GM12878 (cell line): ENCODE results near the gene FBXO5. TPM values are rescaled to one million over a fixed set of nuclear protein-coding genes. Genes with fewer than 3 reads are reported as not detected.

Experiments used
- ATAC-seq: fragments of 200-7000 bp; cut with Tn5 transposase; 3 replicates; pipeline ENCODE4 v1.9.1; 2020; ENCODE audit warnings: mild to moderate bottlenecking, moderate library complexity
- BruUV-seq: library from RNA; stranded (reverse); fragments of 400-500 nt; replicated peaks from 2 replicates; lab custom pipeline; 2021; lab: Mats Ljungman, UMichigan
- CTCF ChIA-PET: fragments of 300-600 bp; sonication (Branson Sonifier 250); formaldehyde crosslinking; extraction: SDS; loops from one replicate; lab custom pipeline; 2021; ENCODE audit warnings: inconsistent platforms; lab: Yijun Ruan, JAX
- POLR2A ChIA-PET: fragments of 350-600 bp; formaldehyde crosslinking; extraction: SDS; loops from one replicate; lab custom pipeline; 2021; ENCODE audit warnings: inconsistent platforms; lab: Charles Lee
- RAD21 ChIA-PET: fragments of 300-600 bp; sonication (Branson Sonifier 250); formaldehyde crosslinking; loops from one replicate; lab custom pipeline; 2023; ENCODE audit warnings: antibody characterized with exemption; ENCODE audit not compliant: unreplicated experiment; lab: Charles Lee
- SMC1A ChIA-PET: fragments of 300-600 bp; sonication (Branson Sonifier 250); formaldehyde crosslinking; loops from one replicate; lab custom pipeline; 2023; ENCODE audit not compliant: unreplicated experiment, uncharacterized antibody; lab: Charles Lee
- DNase-seq: peaks from one replicate; pipeline ENCODE4 v3.0.0-alpha.2; 2011; ENCODE audit warnings: low read depth, low spot score
- FAIRE-seq: peaks from 3 replicates; lab custom pipeline; 2011; peaks lifted over from hg19 to GRCh38; lab: Jason Lieb, UNC
- H2AFZ ChIP-seq: 2 replicates; pipeline ENCODE4 v1.6.0; 2011; ENCODE audit warnings: low read depth, low read length, control low read depth; ENCODE audit not compliant: control insufficient read depth
- H3K27ac ChIP-seq: 2 replicates; pipeline ENCODE4 v1.5.1; 2011; ENCODE audit warnings: control low read depth; ENCODE audit not compliant: control insufficient read depth, insufficient read depth
- H3K27me3 ChIP-seq, 2 experiments: replicated peaks in 1 of 2; 2 replicates each; pipeline versions ENCODE4 v1.6.0 to v1.6.1; 2011; ENCODE audit warnings: low read length in 1 of 2; ENCODE audit not compliant: control insufficient read depth in 2 of 2, insufficient read depth in 2 of 2
- H3K36me3 ChIP-seq, 2 experiments: 2 replicates each; pipeline ENCODE4 v1.5.1; 2011; ENCODE audit warnings: low read length in 1 of 2; ENCODE audit not compliant: control insufficient read depth in 2 of 2, insufficient read depth in 2 of 2
- H3K4me1 ChIP-seq: 2 replicates; pipeline ENCODE4 v1.6.1; 2011; ENCODE audit warnings: mild to moderate bottlenecking, low read length, moderate library complexity, mixed read lengths; ENCODE audit not compliant: control insufficient read depth, insufficient read depth
- H3K4me2 ChIP-seq: 2 replicates; pipeline ENCODE4 v1.6.0; 2011; ENCODE audit warnings: control low read depth; ENCODE audit not compliant: control insufficient read depth, insufficient read depth
- H3K4me3 ChIP-seq: fragments of 200-600 bp; sonication (generic); 2 replicates; pipeline ENCODE4 v1.5.1; 2016
- H3K79me2 ChIP-seq: 2 replicates; pipeline ENCODE4 v1.6.0; 2011; ENCODE audit warnings: low read length; ENCODE audit not compliant: control insufficient read depth, insufficient read depth
- H3K9ac ChIP-seq: 2 replicates; pipeline ENCODE4 v1.8.0; 2011; ENCODE audit warnings: low read length, control low read depth, mixed read lengths; ENCODE audit not compliant: control insufficient read depth, insufficient read depth
- H3K9me3 ChIP-seq: replicated peaks from 3 replicates; pipeline ENCODE4 v1.5.1; 2011; ENCODE audit warnings: mild to moderate bottlenecking, low read length; ENCODE audit not compliant: control insufficient read depth, insufficient read depth
- H4K20me1 ChIP-seq: 2 replicates; pipeline ENCODE4 v1.6.0; 2011; ENCODE audit not compliant: control insufficient read depth, insufficient read depth
- BACH1 ChIP-seq: fragments of 450-650 bp; IDR thresholded peaks from 2 replicates; pipeline ENCODE4 v1.6.1; 2017; ENCODE audit warnings: mild to moderate bottlenecking, borderline replicate concordance
- CHD1 ChIP-seq: IDR thresholded peaks from 2 replicates; pipeline ENCODE4 v1.6.1; 2012; ENCODE audit warnings: low read depth, low read length, improper control_type of control experiment
- E4F1 ChIP-seq: fragments of 450-650 bp; IDR thresholded peaks from 2 replicates; pipeline ENCODE4 v1.6.1; 2018; ENCODE audit warnings: borderline replicate concordance, mild to moderate bottlenecking; ENCODE audit not compliant: partially characterized antibody
- KDM1A ChIP-seq: fragments of 200-600 bp; sonication (generic); IDR thresholded peaks from 2 replicates; pipeline ENCODE4 v1.6.1; 2016; ENCODE audit warnings: borderline replicate concordance
- MEF2A ChIP-seq: IDR thresholded peaks from 2 replicates; pipeline ENCODE4 v1.6.1; 2011; ENCODE audit warnings: low read depth, mild to moderate bottlenecking, low read length, moderate library complexity; ENCODE audit not compliant: insufficient read depth
- MLLT1 ChIP-seq: fragments of 450-650 bp; IDR thresholded peaks from 2 replicates; pipeline ENCODE4 v1.6.1; 2016; ENCODE audit warnings: mild to moderate bottlenecking
- MTA2 ChIP-seq: fragments of 450-650 bp; IDR thresholded peaks from 2 replicates; pipeline ENCODE4 v1.6.1; 2016; ENCODE audit warnings: low read depth, mild to moderate bottlenecking, moderate library complexity
- NKRF ChIP-seq: fragments of 450-650 bp; conservative IDR thresholded peaks from 2 replicates; pipeline ENCODE4 v1.6.1; 2017; ENCODE audit warnings: mild to moderate bottlenecking, moderate library complexity
- SKIL ChIP-seq: fragments of 450-650 bp; IDR thresholded peaks from 2 replicates; pipeline ENCODE4 v1.6.1; 2017; ENCODE audit warnings: mild to moderate bottlenecking, low read depth, inconsistent platforms; ENCODE audit not compliant: poor library complexity, severe bottlenecking
- SMAD5 ChIP-seq: IDR thresholded peaks from 2 replicates; pipeline ENCODE4 v1.6.1; 2016; ENCODE audit warnings: antibody characterized with exemption, low read depth
- SRF ChIP-seq, 2 experiments: IDR thresholded peaks; 2 replicates each; pipeline ENCODE4 v1.6.1; 2011; ENCODE audit warnings: low read depth in 2 of 2, low read length in 2 of 2, mild to moderate bottlenecking in 1 of 2, moderate library complexity in 1 of 2
- ZNF217 ChIP-seq: fragments of 450-650 bp; IDR thresholded peaks from 2 replicates; pipeline ENCODE4 v1.6.1; 2017; ENCODE audit warnings: antibody characterized with exemption, mild to moderate bottlenecking
- ZNF274 ChIP-seq: IDR thresholded peaks from one replicate; pipeline ENCODE4 v1.8.0; 2011; ENCODE audit not compliant: insufficient read length, insufficient read depth
- WGBS: methylation state at CpG from one replicate; pipeline ENCODE4 v1.1.6; 2016; ENCODE audit warnings: low lambda C conversion rate; ENCODE audit not compliant: insufficient replicate concordance, insufficient coverage; ENCODE audit errors: missing lambda C conversion rate; 5-methylcytosine and 5-hydroxymethylcytosine counted together
- in situ Hi-C: fragments of 300-500 bp; cut with MboI; formaldehyde crosslinking; loops from 9 replicates; pipeline ENCODE4 v1.14.3; 2018; ENCODE audit warnings: mixed read lengths
- intact Hi-C: fragments of 100-400 bp; cut with micrococcal nuclease; formaldehyde crosslinking; loops from one replicate; pipeline ENCODE4 v1.14.2; 2022; ENCODE audit not compliant: unreplicated experiment
- polyA plus RNA-seq, 11 experiments: library from polyadenylated mRNA; depleted of rRNA in 4 of 11; unstranded in 6 of 11; stranded (reverse) in 5 of 11; fragments of >200 nt; fragmentation: Nextera tagmentation in 4 of 11; fragmentation: Illumina TruSeq in 1 of 11; extraction: Ambion mirVana in 4 of 11; extraction: Trizol in 1 of 11; gene quantifications; 1 replicate in 1 of 11; 2 replicates in 10 of 11; pipeline versions ENCODE4 v1.2.1 to v1.2.3, GENCODE V29; 2011 to 2016; ENCODE audit warnings: inconsistent platforms in 2 of 11, missing spikeins in 2 of 11, low read depth in 1 of 11
- total RNA-seq, 4 experiments: library from RNA; depleted of rRNA in 3 of 4; stranded (reverse); fragments of >200 nt in 3 of 4; fragmentation: Illumina TruSeq in 1 of 4; extraction: Trizol in 1 of 4; gene quantifications; 2 replicates each; pipeline versions ENCODE4 v1.2.1 to v1.2.3, GENCODE V29; 2013 to 2021
- TF ChIP-seq, protein P1 (sequence below): fragments of 450-650 bp; IDR thresholded peaks from 2 replicates; pipeline ENCODE4 v1.6.1; 2017; ENCODE audit warnings: mild to moderate bottlenecking

The FBXO5 gene
- total and polyA plus RNA-seq, 10 of the 15 experiments (the other 5 are each of a cell fraction or from before 2014, with no cell fraction given): 13.6 to 62.2 (median 37.7) TPM

- in situ Hi-C loops (no loop called here), intact Hi-C loops (no loop called here)
- no peaks in the 10 kb centered on the region for H3K36me3 ChIP-seq
- no TSS peak for BruUV-seq
- H3K4me1 ChIP-seq: no peaks in the 10 kb centered on the region
- ATAC-seq: no peak
- CTCF ChIA-PET: interaction anchor here (0.7 kb wide), 1 partner anchor 239 kb away, joined by 5 read pairs; no protein-coding TSS in a partner anchor
- WGBS: 55% methylated on average over 4 of the region's 4 CpGs
- H3K27ac ChIP-seq: no peak overlapping the region
- FAIRE-seq: no peak
- no peaks in the 10 kb centered on the region for H3K9me3 ChIP-seq
- POLR2A ChIA-PET: no interaction called here
- H3K79me2 ChIP-seq: no peaks in the 10 kb centered on the region
- H3K4me2 ChIP-seq: no peak overlapping the region
- SMC1A ChIA-PET: no interaction called here
- H3K27me3 ChIP-seq: no peaks in the 10 kb centered on the region; a peak in 1 of 4 replicates
- H4K20me1 ChIP-seq: no peaks in the 10 kb centered on the region
- H2AFZ ChIP-seq: no peak overlapping the region
- no peak for DNase-seq
- no peak overlapping the region for H3K4me3 ChIP-seq
- RAD21 ChIA-PET: no interaction called here
- H3K9ac ChIP-seq: no peak overlapping the region
- TF ChIP-seq ZNF274 (no peak), ZNF217 (no peak), MEF2A (no peak), SRF (IDR thresholded peaks at IDR 0.05; ENCODE audit: low read depth in 2 of 2, low read length in 2 of 2) (no peak), CHD1 (no peak), NKRF (no peak), SKIL (no peak), MTA2 (no peak), BACH1 (no peak), E4F1 (no peak), KDM1A (no peak), SMAD5 (no peak), MLLT1 (no peak)
- TF ChIP-seq, protein P1, sequence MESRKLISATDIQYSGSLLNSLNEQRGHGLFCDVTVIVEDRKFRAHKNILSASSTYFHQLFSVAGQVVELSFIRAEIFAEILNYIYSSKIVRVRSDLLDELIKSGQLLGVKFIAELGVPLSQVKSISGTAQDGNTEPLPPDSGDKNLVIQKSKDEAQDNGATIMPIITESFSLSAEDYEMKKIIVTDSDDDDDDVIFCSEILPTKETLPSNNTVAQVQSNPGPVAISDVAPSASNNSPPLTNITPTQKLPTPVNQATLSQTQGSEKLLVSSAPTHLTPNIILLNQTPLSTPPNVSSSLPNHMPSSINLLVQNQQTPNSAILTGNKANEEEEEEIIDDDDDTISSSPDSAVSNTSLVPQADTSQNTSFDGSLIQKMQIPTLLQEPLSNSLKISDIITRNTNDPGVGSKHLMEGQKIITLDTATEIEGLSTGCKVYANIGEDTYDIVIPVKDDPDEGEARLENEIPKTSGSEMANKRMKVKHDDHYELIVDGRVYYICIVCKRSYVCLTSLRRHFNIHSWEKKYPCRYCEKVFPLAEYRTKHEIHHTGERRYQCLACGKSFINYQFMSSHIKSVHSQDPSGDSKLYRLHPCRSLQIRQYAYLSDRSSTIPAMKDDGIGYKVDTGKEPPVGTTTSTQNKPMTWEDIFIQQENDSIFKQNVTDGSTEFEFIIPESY: no peak
These were observed 32.3 kb upstream of the FBXO5 start for GRCh38 chr6:153015094-153015640.
